AG08395 (cell line): Measurements from ENCODE around the gene NELFB.

Experiments used
- DNase-seq: peaks from one replicate; pipeline ENCODE4 v3.0.0; 2012; ENCODE audit warnings: mixed read lengths, low spot score

Gene NELFB

GRCh38 chr9:137303151-137303892 is 48.2 kb downstream of the NELFB start:
- DNase-seq, result no peak

GRCh38 chr9:137303893-137304382 is 48.8 kb downstream of the NELFB start:
- no peak for DNase-seq

- DNase-seq, result no peak
These were observed 49.4 kb downstream of the NELFB start for GRCh38 chr9:137304383-137305059.

GRCh38 chr9:137305060-137305797 is 50.1 kb downstream of the NELFB start:
- DNase-seq, result peak; percentile 63

GRCh38 chr9:137305798-137306065 is 50.6 kb downstream of the NELFB start:
- no peak for DNase-seq

GRCh38 chr9:137306066-137306849 is 51.1 kb downstream of the NELFB start:
- no peak for DNase-seq

- DNase-seq, result no peak
These were observed 51.7 kb downstream of the NELFB start for GRCh38 chr9:137306850-137307254.

- DNase-seq, result no peak
These were observed 52.3 kb downstream of the NELFB start for GRCh38 chr9:137307255-137308056.

GRCh38 chr9:137308057-137308619 is 53.0 kb downstream of the NELFB start:
- no peak for DNase-seq

- DNase-seq, result no peak
These were observed 54.5 kb downstream of the NELFB start for GRCh38 chr9:137309368-137310188.

- no peak for DNase-seq
These were observed 55.3 kb downstream of the NELFB start for GRCh38 chr9:137310189-137311052.

GRCh38 chr9:137311171-137311985 is 56.3 kb downstream of the NELFB start:
- DNase-seq, result no peak

GRCh38 chr9:137311986-137312851 is 57.1 kb downstream of the NELFB start:
- DNase-seq, result no peak

- no peak for DNase-seq
These were observed 57.8 kb downstream of the NELFB start for GRCh38 chr9:137312852-137313325.

- no peak for DNase-seq
These were observed 58.3 kb downstream of the NELFB start for GRCh38 chr9:137313326-137313936.

GRCh38 chr9:137313956-137314560 is 58.9 kb downstream of the NELFB start:
- DNase-seq, result no peak
